HG03354 (cell line): ENCODE data around the gene IFNL4.
"Not testable (repeated sequence)": the region's sequence is repeated elsewhere in the genome, so short reads cannot be mapped to it uniquely, and the experiment has no call there.

Experiments
- ATAC-seq: cut with Tn5 transposase; IDR thresholded peaks from one replicate; pipeline ENCODE4 v1.9.1; 2021; ENCODE audit warnings: mild to moderate bottlenecking; ENCODE audit not compliant: unreplicated experiment, poor library complexity, severe bottlenecking

IFNL4 gene

DNA sequence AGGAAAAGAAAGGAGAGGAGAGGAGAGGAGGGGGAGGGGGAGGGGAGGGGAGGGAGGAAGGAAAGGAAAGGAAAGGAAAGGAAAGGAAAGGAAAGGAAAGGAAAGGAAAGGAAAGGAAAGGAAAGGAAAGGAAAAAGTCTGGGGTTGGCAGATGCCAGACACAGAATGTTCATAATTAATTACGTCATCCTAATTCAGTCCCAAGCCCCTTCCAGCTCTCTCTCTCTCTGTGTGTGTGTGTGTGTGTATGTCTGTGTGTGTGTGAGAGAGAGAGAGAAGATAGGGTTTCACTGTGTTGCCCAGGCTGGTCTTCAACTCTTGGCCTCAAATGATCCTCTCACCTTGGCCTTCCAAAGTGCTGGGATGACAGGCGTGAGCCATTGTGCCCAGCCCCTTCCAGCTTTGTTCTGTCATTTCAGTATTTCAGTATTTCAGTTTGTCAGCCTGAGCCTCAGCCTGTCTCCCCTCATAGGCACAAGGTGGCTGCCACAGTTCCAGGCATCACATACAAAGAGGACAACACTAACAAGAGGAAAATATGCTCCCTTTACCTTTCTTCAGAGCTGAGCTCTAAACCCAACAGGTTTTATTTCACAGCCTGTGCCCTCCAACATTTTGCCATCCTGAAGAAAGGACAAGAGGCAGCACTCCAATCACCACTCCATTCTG lies 18.4 kb downstream of the IFNL4 start:
- ATAC-seq: no peak

GRCh38 chr19:39224910-39225309 lies 23.7 kb downstream of the IFNL4 start:
- no peak for ATAC-seq

DNA sequence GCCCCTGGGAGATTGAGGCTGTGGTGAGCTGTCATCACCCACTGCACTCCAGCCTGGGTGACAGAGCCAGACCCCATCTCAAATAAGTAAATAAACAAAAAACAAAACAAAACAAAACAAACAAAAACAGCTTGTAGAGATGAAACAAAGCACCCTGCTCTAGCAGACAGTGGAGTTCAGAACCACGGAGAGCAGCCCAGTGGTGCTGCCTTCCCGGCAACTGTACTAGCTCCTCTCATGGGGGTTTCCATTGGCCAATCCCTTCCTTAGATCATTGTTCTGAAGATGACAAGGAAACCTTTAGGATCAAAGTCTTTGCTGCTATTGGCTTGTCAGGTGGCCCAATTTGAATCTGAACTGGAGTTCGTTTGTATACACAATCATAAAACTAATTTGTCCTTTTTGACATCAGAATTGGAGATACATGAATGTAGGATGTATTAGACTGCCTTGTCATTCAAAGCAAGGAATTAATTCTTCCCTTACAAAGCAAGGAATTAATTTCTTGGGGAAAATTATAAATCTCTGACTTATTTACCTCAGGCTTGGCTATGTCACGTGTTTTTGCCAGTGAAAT lies 24.9 kb downstream of the IFNL4 start:
- no peak for ATAC-seq

GRCh38 chr19:39219108-39219507 lies 29.5 kb downstream of the IFNL4 start:
- ATAC-seq: not testable (repeated sequence)

GRCh38 chr19:39218230-39219007 lies 30.2 kb downstream of the IFNL4 start:
- no peak for ATAC-seq

DNA sequence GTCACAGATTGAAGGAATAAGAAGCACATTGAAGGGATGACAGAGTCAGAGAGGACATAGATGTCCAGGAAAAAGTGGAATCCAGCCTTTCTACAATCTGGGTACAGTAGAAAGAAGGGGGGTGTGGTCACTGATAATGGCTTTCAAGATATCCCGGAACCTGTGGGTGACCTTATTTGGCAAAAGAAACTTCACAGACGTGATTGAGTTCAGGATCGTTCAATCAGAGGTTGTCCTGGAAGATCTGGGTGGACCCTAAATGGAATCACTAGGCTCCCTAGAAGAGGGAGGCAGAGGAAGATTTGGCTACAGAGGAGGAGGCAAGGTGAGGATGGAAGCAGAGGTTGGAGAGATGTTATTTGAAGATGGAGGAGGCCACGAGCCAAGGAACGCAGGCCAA lies 31.6 kb downstream of the IFNL4 start:
- no peak for ATAC-seq

DNA sequence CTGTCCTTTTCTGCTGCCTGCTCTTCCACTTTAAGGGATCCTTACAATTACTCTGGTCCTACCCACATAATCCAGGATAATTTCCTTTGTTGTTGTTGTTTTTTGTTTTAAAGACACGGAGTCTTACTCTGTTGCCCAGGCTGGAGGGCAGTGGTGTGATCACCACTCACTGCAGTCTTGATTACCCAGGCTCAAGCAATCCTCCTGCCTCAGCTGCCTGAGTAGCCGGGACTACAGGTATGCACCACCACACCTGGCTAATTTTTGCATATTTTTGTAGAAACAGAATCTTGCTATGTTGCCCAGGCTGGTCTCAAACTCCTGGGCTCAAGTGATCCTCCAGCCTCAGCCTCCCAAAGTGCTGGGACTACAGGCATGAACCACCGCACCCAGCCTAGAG lies 33.3 kb downstream of the IFNL4 start:
- ATAC-seq: not testable (repeated sequence)

DNA sequence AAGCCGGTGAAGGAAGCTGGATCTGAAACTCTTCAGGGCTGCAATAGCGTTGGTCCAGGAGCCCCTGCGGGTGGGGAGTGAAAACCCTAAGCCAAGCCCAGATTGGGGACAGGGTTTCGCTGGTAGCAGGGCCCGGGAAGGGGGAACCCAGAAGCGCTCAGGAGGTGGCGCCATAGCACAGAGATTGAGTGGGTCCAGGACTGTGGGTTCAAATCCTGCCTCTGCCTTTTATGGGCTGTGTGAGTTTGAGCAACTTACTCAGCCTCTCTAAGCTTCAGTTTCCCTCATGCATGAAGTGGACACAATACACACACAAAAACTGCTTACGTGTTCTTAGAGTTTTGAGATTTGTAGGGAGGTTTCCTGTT lies 36.3 kb downstream of the IFNL4 start:
- ATAC-seq: no peak

GRCh38 chr19:39211731-39212374 lies 36.8 kb downstream of the IFNL4 start:
- no peak for ATAC-seq

- no peak for ATAC-seq
These were observed 39.5 kb downstream of the IFNL4 start for GRCh38 chr19:39209196-39209595.

GRCh38 chr19:39208175-39208795 lies 40.4 kb downstream of the IFNL4 start:
- ATAC-seq: no peak

DNA sequence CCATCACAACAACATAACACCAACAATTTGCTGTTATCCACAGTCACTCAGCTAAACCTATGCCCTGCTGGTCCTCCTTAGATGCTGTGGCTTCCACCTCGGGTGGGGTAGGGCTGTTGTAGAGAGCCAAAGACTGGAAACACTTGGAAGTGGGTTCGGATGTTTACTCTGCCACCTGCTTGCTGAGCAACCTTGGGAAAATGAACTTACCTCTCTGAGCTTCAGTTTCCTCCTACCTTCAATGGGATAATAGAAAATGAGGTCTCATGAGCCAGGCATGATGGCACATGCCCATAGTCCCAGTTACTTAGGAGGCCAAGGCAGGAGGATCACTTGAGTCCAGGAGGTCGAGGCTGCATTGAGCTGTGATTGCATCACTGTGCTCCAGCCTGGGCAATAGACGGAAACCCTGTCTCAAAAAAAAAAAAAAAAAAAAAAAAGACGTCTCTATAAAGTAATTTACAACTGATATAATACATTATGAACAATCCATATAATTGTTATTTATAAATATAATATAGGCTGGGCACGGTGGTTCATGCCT lies 41.3 kb downstream of the IFNL4 start:
- ATAC-seq: no peak

- ATAC-seq: no peak
These were observed 42.5 kb downstream of the IFNL4 start for GRCh38 chr19:39206122-39206521.

DNA sequence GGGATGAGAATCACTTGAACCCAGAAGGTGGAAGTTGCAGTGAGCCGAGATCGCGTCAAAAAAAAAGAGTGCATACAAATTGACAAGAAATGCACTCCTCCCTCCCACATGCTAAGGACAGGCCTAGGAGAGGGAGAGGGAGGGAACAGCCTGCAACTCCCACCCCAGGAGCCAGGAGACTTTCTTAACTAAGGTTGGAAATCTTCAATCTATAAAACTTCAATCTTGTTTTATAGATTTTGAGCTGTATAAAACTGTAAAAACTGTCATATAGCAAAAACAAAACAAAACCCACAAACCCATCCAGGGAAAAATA lies 43.2 kb downstream of the IFNL4 start:
- ATAC-seq: no peak

GRCh38 chr19:39203372-39204341 lies 45.0 kb downstream of the IFNL4 start, which contains the start of gene SYCN:
SYCN (minus strand) TSS chr19:39204263; CDS start chr19:39204254, 9 bp downstream.
- no peak for ATAC-seq

DNA sequence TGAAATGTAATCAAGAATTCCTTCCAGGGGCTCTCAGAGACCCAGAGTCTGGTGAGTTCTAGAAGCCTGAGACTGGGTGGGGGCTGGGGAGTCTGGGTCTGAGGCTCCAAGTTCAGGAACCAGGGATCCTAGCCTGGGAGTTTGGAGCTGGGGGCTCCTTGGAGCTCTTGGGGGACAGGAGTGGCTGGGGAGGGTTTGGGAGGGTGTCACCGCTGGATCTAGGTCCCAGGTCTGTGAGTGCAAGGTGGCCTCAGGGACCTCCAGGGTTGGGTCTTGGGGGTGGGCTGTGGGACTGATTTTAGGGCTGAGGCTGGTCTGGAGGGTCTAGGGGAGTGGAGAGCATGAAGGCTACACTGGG lies 45.7 kb downstream of the IFNL4 start:
- no peak for ATAC-seq

DNA sequence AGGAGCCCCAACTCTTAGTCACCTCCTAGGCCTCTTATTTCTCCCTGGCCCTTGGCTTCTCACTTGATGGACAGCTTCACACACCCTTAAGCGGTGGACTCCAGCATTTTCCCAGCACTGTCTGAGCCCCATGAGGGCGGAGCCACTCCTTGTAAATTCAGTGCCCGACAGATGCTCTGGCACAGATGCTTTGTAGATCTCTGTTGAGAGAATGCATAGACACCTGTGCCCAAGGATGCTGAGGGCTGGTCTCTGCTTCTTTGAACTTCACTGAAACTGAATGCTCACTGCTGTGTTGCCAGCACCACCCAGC lies 47.9 kb downstream of the IFNL4 start:
- ATAC-seq: no peak

- ATAC-seq: no peak
These were observed 48.4 kb downstream of the IFNL4 start for GRCh38 chr19:39200066-39200802.

DNA sequence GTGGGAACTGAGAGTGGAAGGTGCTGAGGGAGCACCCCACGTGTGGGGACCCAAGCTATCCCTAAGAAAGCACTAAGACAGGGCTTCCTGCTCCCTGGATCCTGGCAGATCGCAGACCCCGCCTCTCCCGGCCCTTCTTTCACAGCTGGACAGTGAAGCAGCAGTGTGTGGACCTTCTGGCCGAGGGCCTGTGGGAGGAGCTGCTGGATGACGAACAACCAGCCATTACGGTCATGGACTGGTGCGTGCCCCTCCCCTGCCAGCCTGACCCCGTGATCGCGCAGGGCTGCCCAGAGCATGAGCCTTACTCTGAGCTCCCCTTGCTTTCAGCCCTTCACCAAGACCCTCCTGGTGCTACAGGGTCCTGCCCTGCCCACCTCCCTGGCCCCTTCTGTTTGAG lies 49.6 kb downstream of the IFNL4 start:
- no peak for ATAC-seq
